A549 (cell line): ENCODE results near the gene CCDC102B. TPM values are rescaled to one million over a fixed set of nuclear protein-coding genes. Genes with fewer than 3 reads are reported as not detected.

Experiments used
- ATAC-seq, 2 experiments: fragments of 200-7000 bp in 1 of 2; fragments of >200 bp in 1 of 2; cut with Nextera tagmentation in 1 of 2; cut with Tn5 transposase in 1 of 2; 3 replicates each; pipeline versions ENCODE4 v1.8.0 to v1.9.1; 2018 to 2020; ENCODE audit warnings: mild to moderate bottlenecking in 1 of 2, moderate library complexity in 1 of 2
- CTCF ChIA-PET: fragments of 300-600 bp; sonication (Branson Sonifier 250); formaldehyde crosslinking; extraction: SDS; loops from one replicate; lab custom pipeline; 2021; ENCODE audit warnings: antibody characterized with exemption, inconsistent platforms; lab: Yijun Ruan, JAX
- POLR2A ChIA-PET: fragments of 350-600 bp; formaldehyde crosslinking; extraction: SDS; loops from one replicate; lab custom pipeline; 2021; ENCODE audit warnings: antibody characterized with exemption, inconsistent platforms; lab: Yijun Ruan, JAX
- DNase-seq, 2 experiments: peaks; one replicate each; pipeline versions ENCODE4 v3.0.0 to v3.0.0-alpha.2; 2011 to 2016; ENCODE audit warnings: low read depth in 1 of 2, low spot score in 1 of 2
- FAIRE-seq: peaks from 2 replicates; lab custom pipeline; 2011; peaks lifted over from hg19 to GRCh38; lab: Jason Lieb, UNC
- H3K27ac ChIP-seq, 2 experiments: fragments of >200 bp; sonication (Bioruptor Twin); formaldehyde crosslinking; 3 replicates each; pipeline ENCODE4 v1.5.1; 2016 to 2017
- H3K4me1 ChIP-seq: fragments of >200 bp; sonication (Bioruptor Twin); formaldehyde crosslinking; 3 replicates; pipeline ENCODE4 v1.6.1; 2016
- H3K4me2 ChIP-seq: fragments of >200 bp; sonication (Bioruptor Twin); formaldehyde crosslinking; 3 replicates; pipeline ENCODE4 v1.6.1; 2016
- H3K4me3 ChIP-seq: fragments of >200 bp; sonication (Bioruptor Twin); formaldehyde crosslinking; 3 replicates; pipeline ENCODE4 v1.5.1; 2016
- H3K9me3 ChIP-seq: fragments of >200 bp; sonication (Bioruptor Twin); formaldehyde crosslinking; 3 replicates; pipeline ENCODE4 v1.6.1; 2016
- CBX2 ChIP-seq: fragments of 200-600 bp; sonication (generic); IDR thresholded peaks from 2 replicates; pipeline ENCODE4 v1.6.1; 2016; ENCODE audit warnings: low read depth, mild to moderate bottlenecking, borderline replicate concordance
- CBX8 ChIP-seq: fragments of 200-600 bp; sonication (generic); IDR thresholded peaks from 2 replicates; pipeline ENCODE4 v1.6.1; 2016
- EHF ChIP-seq: fragments of 250-450 bp; sonication (Bioruptor Pico); IDR thresholded peaks from 2 replicates; pipeline ENCODE4 v1.5.0; 2020; ENCODE audit warnings: mild to moderate bottlenecking
- ESRRA ChIP-seq: fragments of 150-350 bp; IDR thresholded peaks from 2 replicates; pipeline ENCODE4 v1.6.1; 2014; ENCODE audit warnings: mild to moderate bottlenecking, low read length, borderline replicate concordance
- FOXS1 ChIP-seq: fragments of 250-450 bp; sonication (Bioruptor Pico); IDR thresholded peaks from 2 replicates; pipeline ENCODE4 v1.5.0; 2020; ENCODE audit warnings: mild to moderate bottlenecking, moderate library complexity
- GATA3 ChIP-seq: IDR thresholded peaks from 2 replicates; pipeline ENCODE4 v1.6.1; 2012; ENCODE audit warnings: borderline replicate concordance
- JUN ChIP-seq, 2 experiments: fragments of >200 bp; sonication (Bioruptor Twin); formaldehyde crosslinking; IDR thresholded peaks; 2 replicates in 1 of 2; 3 replicates in 1 of 2; pipeline ENCODE4 v1.6.1; 2016 to 2017
- KDM1A ChIP-seq: fragments of 200-600 bp; sonication (generic); IDR thresholded peaks from 2 replicates; pipeline ENCODE4 v1.6.1; 2016; ENCODE audit warnings: low read depth, mild to moderate bottlenecking
- MYC ChIP-seq: IDR thresholded peaks from 2 replicates; pipeline ENCODE4 v1.6.1; 2012; ENCODE audit warnings: mild to moderate bottlenecking, inconsistent platforms, low read length, improper control_type of control experiment, borderline replicate concordance
- NPAS2 ChIP-seq: fragments of 250-450 bp; sonication (Bioruptor Pico); IDR thresholded peaks from 2 replicates; pipeline ENCODE4 v1.8.0; 2022; ENCODE audit warnings: mild to moderate bottlenecking, moderate library complexity, borderline replicate concordance
- POLR2AphosphoS2 ChIP-seq: conservative IDR thresholded peaks from 2 replicates; pipeline ENCODE4 v1.6.1; 2012; ENCODE audit warnings: low read length, improper control_type of control experiment, inconsistent platforms
- RARB ChIP-seq: fragments of 250-450 bp; sonication (Bioruptor Pico); IDR thresholded peaks from 2 replicates; pipeline ENCODE4 v1.8.0; 2021; ENCODE audit warnings: mild to moderate bottlenecking, moderate library complexity
- RCOR1 ChIP-seq: fragments of 150-350 bp; IDR thresholded peaks from 2 replicates; pipeline ENCODE4 v1.6.1; 2014; ENCODE audit warnings: antibody characterized with exemption, low read length, low read depth
- SMC3 ChIP-seq: fragments of >200 bp; sonication (Bioruptor Twin); formaldehyde crosslinking; IDR thresholded peaks from 3 replicates; pipeline ENCODE4 v1.6.1; 2018; ENCODE audit warnings: inconsistent platforms
- SREBF2 ChIP-seq: fragments of 450-650 bp; IDR thresholded peaks from 2 replicates; pipeline ENCODE4 v1.6.1; 2014; ENCODE audit warnings: mild to moderate bottlenecking, moderate library complexity
- ZC3H11A ChIP-seq: fragments of 450-650 bp; IDR thresholded peaks from 2 replicates; pipeline ENCODE4 v1.6.1; 2014; ENCODE audit warnings: antibody characterized with exemption, mild to moderate bottlenecking
- ZFP36 ChIP-seq: fragments of 450-650 bp; IDR thresholded peaks from 2 replicates; pipeline ENCODE4 v1.6.1; 2014; ENCODE audit warnings: borderline replicate concordance; ENCODE audit not compliant: partially characterized antibody
- ZNF302 ChIP-seq: fragments of 250-450 bp; sonication (Bioruptor Pico); IDR thresholded peaks from 2 replicates; pipeline ENCODE4 v1.9.0; 2021; ENCODE audit warnings: inconsistent platforms, mild to moderate bottlenecking, moderate library complexity
- ZSCAN20 ChIP-seq: fragments of 250-450 bp; sonication (Bioruptor Pico); IDR thresholded peaks from 2 replicates; pipeline ENCODE4 v1.8.0; 2022; ENCODE audit warnings: mild to moderate bottlenecking, moderate library complexity
- WGBS: methylation state at CpG from one replicate; pipeline ENCODE4 v1.1.6; 2017; ENCODE audit errors: missing lambda C conversion rate; 5-methylcytosine and 5-hydroxymethylcytosine counted together
- polyA plus RNA-seq, 4 experiments: library from polyadenylated mRNA; depleted of rRNA in 3 of 4; stranded (reverse); fragments of >200 nt; fragmentation: RNase III in 1 of 4; extraction: RNeasy Plus Mini Kit Qiagen cat#74134 plus additional on column Dnase treatment in 1 of 4; gene quantifications; 2 replicates in 3 of 4; 3 replicates in 1 of 4; pipeline ENCODE4 v1.2.3, GENCODE V29; 2011 to 2017
- TF ChIP-seq, protein P1 (sequence below): IDR thresholded peaks from 2 replicates; pipeline ENCODE4 v1.6.1; 2012
- TF ChIP-seq, protein P2 (sequence below): fragments of 200-600 bp; sonication (generic); IDR thresholded peaks from 2 replicates; pipeline ENCODE4 v1.6.1; 2016; ENCODE audit warnings: antibody characterized with exemption, mild to moderate bottlenecking, moderate library complexity

CCDC102B gene
- polyA plus RNA-seq, 2 of the 4 experiments (the other 2 are of a cell fraction): 1.2 to 1.6 TPM

DNA sequence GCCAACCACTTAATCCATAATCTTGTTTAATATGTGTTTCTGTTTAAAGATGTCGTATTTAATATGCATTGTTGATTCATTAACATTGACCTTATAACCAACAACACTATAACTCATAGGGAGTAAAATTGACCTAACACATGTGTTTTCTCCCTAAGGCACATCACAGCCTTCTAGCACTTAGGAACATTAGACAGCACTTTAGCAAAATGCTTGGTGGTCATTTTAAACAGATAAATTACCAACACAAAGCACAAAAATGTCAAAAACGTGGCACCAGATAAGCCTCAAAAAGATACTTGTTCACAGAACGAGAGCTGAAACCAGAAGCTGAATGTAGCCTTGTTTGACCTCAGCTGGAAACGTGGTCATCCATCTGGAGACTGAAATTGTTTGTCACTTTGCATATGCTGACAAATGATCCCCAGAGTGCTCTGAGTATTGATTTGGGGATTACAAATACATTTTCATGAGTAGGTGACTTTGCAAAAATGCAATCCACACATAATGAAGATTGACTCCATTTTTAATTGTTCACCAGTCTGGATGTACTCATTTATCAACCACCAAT, 139.2 kb downstream of the CCDC102B start:
- 0% methylated on average over 4 of the region's 4 CpGs for WGBS
- CTCF ChIA-PET: no interaction called here
- POLR2A ChIA-PET: no interaction called here

DNA sequence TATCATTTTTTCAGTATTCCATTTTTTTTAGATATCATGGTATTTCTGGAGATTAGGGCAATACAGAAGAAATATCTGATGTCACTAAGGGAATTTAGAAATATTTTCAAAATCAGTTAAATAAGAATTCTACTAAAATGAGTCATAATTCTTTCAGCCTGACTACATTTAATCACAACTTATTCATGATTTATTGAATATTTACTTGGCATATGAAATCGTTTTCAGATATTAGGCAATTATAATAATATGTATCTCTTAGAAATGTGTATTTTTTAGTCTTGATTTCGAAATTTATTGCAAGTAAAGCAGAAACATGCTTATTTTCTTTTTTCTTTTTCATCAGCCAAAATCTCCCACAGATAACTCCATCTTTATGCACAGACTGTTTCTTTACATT, 142.2 kb downstream of the CCDC102B start:
- POLR2A ChIA-PET: no interaction called here
- FAIRE-seq: no peak
- 0% methylated on average over 2 of the region's 2 CpGs for WGBS

More for the DNA sequence above, 139.2 kb downstream of the CCDC102B start:
- Histone ChIP-seq H3K4me3 (no peak overlapping the region), H3K4me2 (no peak overlapping the region), H3K4me1 (no peaks in the 10 kb centered on the region), H3K27ac (no peak overlapping the region), H3K9me3 (no peaks in the 10 kb centered on the region)
- FAIRE-seq (no peak), DNase-seq (no peak), ATAC-seq (no peak)
- TF ChIP-seq, protein P1, sequence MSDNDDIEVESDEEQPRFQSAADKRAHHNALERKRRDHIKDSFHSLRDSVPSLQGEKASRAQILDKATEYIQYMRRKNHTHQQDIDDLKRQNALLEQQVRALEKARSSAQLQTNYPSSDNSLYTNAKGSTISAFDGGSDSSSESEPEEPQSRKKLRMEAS: no peak
- no peak for TF ChIP-seq RARB (CRISPR knock-in tag)
- no peak for TF ChIP-seq GATA3
- TF ChIP-seq ZNF302 (CRISPR knock-in tag): no peak
- no peak for TF ChIP-seq ESRRA
- TF ChIP-seq JUN (IDR thresholded peaks at IDR 0.05): no peak
- TF ChIP-seq KDM1A: no peak
- no peak for TF ChIP-seq POLR2AphosphoS2
- TF ChIP-seq ZFP36: no peak
- TF ChIP-seq, protein P2, sequence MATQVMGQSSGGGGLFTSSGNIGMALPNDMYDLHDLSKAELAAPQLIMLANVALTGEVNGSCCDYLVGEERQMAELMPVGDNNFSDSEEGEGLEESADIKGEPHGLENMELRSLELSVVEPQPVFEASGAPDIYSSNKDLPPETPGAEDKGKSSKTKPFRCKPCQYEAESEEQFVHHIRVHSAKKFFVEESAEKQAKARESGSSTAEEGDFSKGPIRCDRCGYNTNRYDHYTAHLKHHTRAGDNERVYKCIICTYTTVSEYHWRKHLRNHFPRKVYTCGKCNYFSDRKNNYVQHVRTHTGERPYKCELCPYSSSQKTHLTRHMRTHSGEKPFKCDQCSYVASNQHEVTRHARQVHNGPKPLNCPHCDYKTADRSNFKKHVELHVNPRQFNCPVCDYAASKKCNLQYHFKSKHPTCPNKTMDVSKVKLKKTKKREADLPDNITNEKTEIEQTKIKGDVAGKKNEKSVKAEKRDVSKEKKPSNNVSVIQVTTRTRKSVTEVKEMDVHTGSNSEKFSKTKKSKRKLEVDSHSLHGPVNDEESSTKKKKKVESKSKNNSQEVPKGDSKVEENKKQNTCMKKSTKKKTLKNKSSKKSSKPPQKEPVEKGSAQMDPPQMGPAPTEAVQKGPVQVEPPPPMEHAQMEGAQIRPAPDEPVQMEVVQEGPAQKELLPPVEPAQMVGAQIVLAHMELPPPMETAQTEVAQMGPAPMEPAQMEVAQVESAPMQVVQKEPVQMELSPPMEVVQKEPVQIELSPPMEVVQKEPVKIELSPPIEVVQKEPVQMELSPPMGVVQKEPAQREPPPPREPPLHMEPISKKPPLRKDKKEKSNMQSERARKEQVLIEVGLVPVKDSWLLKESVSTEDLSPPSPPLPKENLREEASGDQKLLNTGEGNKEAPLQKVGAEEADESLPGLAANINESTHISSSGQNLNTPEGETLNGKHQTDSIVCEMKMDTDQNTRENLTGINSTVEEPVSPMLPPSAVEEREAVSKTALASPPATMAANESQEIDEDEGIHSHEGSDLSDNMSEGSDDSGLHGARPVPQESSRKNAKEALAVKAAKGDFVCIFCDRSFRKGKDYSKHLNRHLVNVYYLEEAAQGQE: no peak
- TF ChIP-seq EHF: no peak
- TF ChIP-seq SMC3: no peak
- TF ChIP-seq MYC: no peak
- TF ChIP-seq FOXS1 (CRISPR knock-in tag): no peak
- TF ChIP-seq ZC3H11A: no peak
- TF ChIP-seq NPAS2: no peak
- TF ChIP-seq RCOR1: no peak
- TF ChIP-seq CBX8: no peak
- no peak for TF ChIP-seq SREBF2

DNA sequence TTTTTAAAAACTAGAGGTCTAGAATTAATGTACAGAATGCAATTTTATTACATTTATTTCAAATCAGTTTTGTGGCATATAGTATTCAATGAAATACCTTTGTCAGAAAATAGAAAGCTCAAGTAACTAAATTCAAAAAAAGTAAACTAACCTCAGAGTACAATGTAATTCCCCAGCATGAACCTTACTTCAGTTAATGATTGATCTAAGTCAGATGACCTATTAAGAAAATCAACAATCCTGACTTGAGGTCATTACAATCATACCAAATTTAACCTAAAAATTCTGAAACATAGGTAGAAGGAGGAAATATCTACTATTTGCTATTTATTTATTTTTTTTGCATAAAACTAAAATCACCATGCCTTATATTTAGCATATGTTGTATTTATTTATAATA, 142.9 kb downstream of the CCDC102B start:
- no peak overlapping the region for H3K4me2 ChIP-seq
- no peak overlapping the region for H3K4me3 ChIP-seq
- no peak for ATAC-seq
- POLR2A ChIA-PET: no interaction called here
- DNase-seq: no peak
- no peak for FAIRE-seq
- TF ChIP-seq RCOR1: no peak
- TF ChIP-seq, all 56 proteins: peak for 0
- Histone ChIP-seq H3K9me3 (no peaks in the 10 kb centered on the region), H3K27ac (no peak overlapping the region), H3K4me1 (no peaks in the 10 kb centered on the region)
- CTCF ChIA-PET: no interaction called here

More for the DNA sequence above, 142.2 kb downstream of the CCDC102B start:
- no peak overlapping the region for H3K4me3 ChIP-seq
- H3K4me1 ChIP-seq: no peaks in the 10 kb centered on the region
- CTCF ChIA-PET: no interaction called here
- ATAC-seq (no peak), DNase-seq (no peak)
- no peak overlapping the region for H3K4me2 ChIP-seq
- no peak overlapping the region for H3K27ac ChIP-seq
- H3K9me3 ChIP-seq: no peaks in the 10 kb centered on the region
- no peak for TF ChIP-seq ZSCAN20 (CRISPR knock-in tag)
- TF ChIP-seq CBX2: no peak
- TF ChIP-seq GATA3: no peak
